ENCODE data around the gene ATP8B1. TPM values are rescaled to one million over a fixed set of nuclear protein-coding genes. Genes with fewer than 3 reads are reported as not detected.

The ATP8B1 gene
- total and polyA plus RNA-seq, 2 of the 4 experiments (the other 2 are of a cell fraction): 64.3 to 136 TPM

DNA sequence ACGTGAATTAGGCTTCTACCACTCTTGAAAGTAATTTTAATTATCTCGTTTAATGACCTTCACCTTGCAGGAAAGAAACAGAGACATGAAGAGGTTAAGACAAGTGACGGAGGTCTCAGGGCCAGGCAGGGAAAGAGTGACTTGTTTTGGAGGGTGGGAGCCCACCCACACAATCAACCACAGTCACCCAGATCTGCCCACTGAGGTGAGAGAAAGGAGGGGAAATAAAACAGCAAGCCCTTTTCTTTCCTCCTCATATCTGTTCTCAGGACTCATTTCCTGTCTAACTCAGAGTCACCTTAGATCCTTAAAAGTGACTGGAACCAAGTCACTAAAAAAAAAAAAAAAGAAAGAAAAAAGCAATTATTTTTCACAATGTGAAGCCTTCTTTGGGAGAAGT lies 26.8 kb downstream of the ATP8B1 start:
- TF ChIP-seq ELK1 (IDR thresholded peaks at IDR 0.05; ENCODE audit: borderline replicate concordance, low read depth, low read length) (no peak), RCOR1 (IDR thresholded peaks at IDR 0.05; ENCODE audit: insufficient replicate concordance, low read length) (no peak), USF2 (IDR thresholded peaks at IDR 0.05; ENCODE audit: low read depth, low read length) (no peak), BHLHE40 (IDR thresholded peaks at IDR 0.05; ENCODE audit: low read depth, low read length) (no peak), FOS (IDR thresholded peaks at IDR 0.05; ENCODE audit: low read depth, low read length) (no peak), CTCF (conservative IDR thresholded peaks at IDR 0.05; ENCODE audit: low read depth, low read length) (no peak), NFE2L2 (IDR thresholded peaks at IDR 0.05; ENCODE audit: low read depth, low read length) (no peak), MXI1 (IDR thresholded peaks at IDR 0.05; ENCODE audit: borderline replicate concordance, low read depth, low read length) (no peak), CHD1 (IDR thresholded peaks at IDR 0.05; ENCODE audit: low read depth, low read length) (no peak), MAZ (IDR thresholded peaks at IDR 0.05; ENCODE audit: borderline replicate concordance, low read depth, low read length) (no peak), MAFK (IDR thresholded peaks at IDR 0.05; ENCODE audit: low read depth, low read length) (no peak), CEBPB (IDR thresholded peaks at IDR 0.05; ENCODE audit: low read depth, low read length) (no peak), POLR2A (IDR thresholded peaks at IDR 0.05; ENCODE audit: low read depth, low read length) (no peak), RFX5 (IDR thresholded peaks at IDR 0.05; ENCODE audit: low read depth, low read length) (no peak), RAD21 (IDR thresholded peaks at IDR 0.05; ENCODE audit: low read length) (no peak), SMC3 (IDR thresholded peaks at IDR 0.05; ENCODE audit: low read depth, low read length) (no peak)
- Histone ChIP-seq H3K27ac (ENCODE audit: insufficient read depth, low read length) (no peak overlapping the region), H3K4me3 (ENCODE audit: insufficient read depth, low read depth, low read length) (no peak overlapping the region), H2BK20ac (ENCODE audit: low read depth, low read length) (no peak overlapping the region), H2BK5ac (ENCODE audit: low read depth, low read length, poor library complexity, severe bottlenecking) (peak overlapping the region; percentile 17), H3K18ac (ENCODE audit: low read depth, low read length) (no peak overlapping the region; the same call in 1 of the 2 replicates), H4K91ac (ENCODE audit: insufficient read depth, low read depth, low read length) (no peak overlapping the region), H2AFZ (replicated peaks; ENCODE audit: low read length, poor library complexity) (no peak overlapping the region), H2BK120ac (ENCODE audit: low read depth, low read length) (no peak overlapping the region), H3K4ac (ENCODE audit: low read depth, low read length) (no peak overlapping the region), H3K4me2 (ENCODE audit: low read depth, low read length) (no peak overlapping the region), H3K9me1 (ENCODE audit: insufficient read depth, low read length) (peaks cover 22% of the 10 kb centered on the region), H3K56ac (ENCODE audit: extremely low read depth, insufficient read depth, low read length) (no peak overlapping the region), H2AK5ac (ENCODE audit: low read depth, low read length) (peak overlapping the region; percentile 52; the same call in 1 of the 2 replicates), H4K20me1 (ENCODE audit: insufficient read depth, low read length) (peaks cover 44% of the 10 kb centered on the region; the same call in 1 of the 2 replicates), H3K9me3 (ENCODE audit: control insufficient read depth, insufficient read depth, low read length) (no peaks in the 10 kb centered on the region), H2BK15ac (ENCODE audit: low read depth, low read length) (no peak overlapping the region), H3K23ac (ENCODE audit: low read depth, low read length) (no peak overlapping the region), H3K36me3 (ENCODE audit: control insufficient read depth, insufficient read depth, low read length) (no peaks in the 10 kb centered on the region), H3K9ac (ENCODE audit: low read depth, low read length) (no peak overlapping the region), H4K5ac (ENCODE audit: low read depth, low read length) (no peak overlapping the region), H4K8ac (ENCODE audit: low read depth in 2 of 2, low read length in 2 of 2) (0 out of 4 replicates have a peak overlapping the region, but pooled peaks of 1 of the 2 experiments have one; percentile 31), H3K14ac (replicated peaks; ENCODE audit: low read depth, low read length) (0 out of 2 replicates have a peak overlapping the region, but pooled peaks have one; percentile 11), H3K79me1 (ENCODE audit: low read depth in 1 of 2, low read length in 2 of 2) (peaks cover 46 to 76% of the 10 kb centered on the region in 2 experiments), H3K4me1 (ENCODE audit: control insufficient read depth, insufficient read depth, low read length) (peaks cover 14% of the 10 kb centered on the region), H2AK9ac (replicated peaks; ENCODE audit: low read depth, low read length, poor library complexity) (no peak overlapping the region), H3K27me3 (ENCODE audit: control insufficient read depth, insufficient read depth, low read length) (no peaks in the 10 kb centered on the region)
- no TSS peak for BruUV-seq (replicated peaks)
- ChIA-PET POLR2A (ENCODE audit: unreplicated experiment) (no interaction called here), CTCF (no interaction called here)
- no CpG with 5 or more reads among the region's 3 CpGs for WGBS, 2 experiments (ENCODE audit: extremely low coverage in 2 of 2, insufficient read length in 1 of 2)
- intact Hi-C loops (cut with micrococcal nuclease) (no loop called here), in situ Hi-C loops (cut with MboI; ENCODE audit: low sequenced_read_pairs) (no loop called here), dilution Hi-C loops (cut with HindIII; ENCODE audit: low sequenced_read_pairs, unreplicated experiment) (no loop called here)
- no peak for ATAC-seq (ENCODE audit: low read depth)
- DNase-seq: no peak
